PFSK-1 (cell line): ENCODE results near the gene CACNA1C.

Experiments used
- FOXP2 ChIP-seq: optimal IDR thresholded peaks from 2 replicates; pipeline ENCODE3; 2011; ENCODE audit warnings: borderline replicate concordance, control low read depth, inconsistent platforms; ENCODE audit not compliant: insufficient read depth; ENCODE audit errors: extremely low read length, extremely low read depth
- POLR2AphosphoS5 ChIP-seq: IDR thresholded peaks from 2 replicates; pipeline ENCODE4 v1.6.1; 2012; ENCODE audit warnings: low read depth, mild to moderate bottlenecking, control low read depth, low read length, moderate library complexity
- REST ChIP-seq, 2 experiments: IDR thresholded peaks; 2 replicates each; pipeline versions ENCODE4 v1.6.1 to v1.8.0; 2011 to 2012; ENCODE audit warnings: low read depth in 2 of 2, low read length in 2 of 2, control low read depth in 1 of 2, inconsistent platforms in 1 of 2, mild to moderate bottlenecking in 1 of 2, moderate library complexity in 1 of 2; ENCODE audit not compliant: insufficient read depth in 1 of 2
- SIN3A ChIP-seq: IDR thresholded peaks from 2 replicates; pipeline ENCODE4 v1.6.1; 2012; ENCODE audit warnings: mild to moderate bottlenecking, low read length, moderate library complexity, borderline replicate concordance; ENCODE audit not compliant: insufficient read depth
- TAF1 ChIP-seq: IDR thresholded peaks from 2 replicates; pipeline ENCODE4 v1.6.1; 2012; ENCODE audit warnings: low read length, control low read depth, borderline replicate concordance; ENCODE audit not compliant: insufficient read depth

The CACNA1C gene

GRCh38 chr12:2271961-2272360, 219.2 kb downstream of the CACNA1C start:
- no peak for TF ChIP-seq REST (IDR thresholded peaks at IDR 0.05; ENCODE audit: insufficient read depth in 1 of 2, low read depth in 2 of 2, low read length in 2 of 2)
- no peak for TF ChIP-seq SIN3A
- TF ChIP-seq POLR2AphosphoS5, result no peak
- TF ChIP-seq FOXP2, result no peak
- TF ChIP-seq TAF1, result no peak

GRCh38 chr12:2273288-2273687, 220.5 kb downstream of the CACNA1C start:
- no peak for TF ChIP-seq POLR2AphosphoS5
- TF ChIP-seq FOXP2, result no peak
- no peak for TF ChIP-seq TAF1
- no peak for TF ChIP-seq REST (IDR thresholded peaks at IDR 0.05; ENCODE audit: insufficient read depth in 1 of 2, low read depth in 2 of 2, low read length in 2 of 2)
- no peak for TF ChIP-seq SIN3A

GRCh38 chr12:2273751-2274150, 221.0 kb downstream of the CACNA1C start:
- TF ChIP-seq FOXP2 (no peak), SIN3A (no peak), TAF1 (no peak), POLR2AphosphoS5 (no peak), REST (IDR thresholded peaks at IDR 0.05; ENCODE audit: insufficient read depth in 1 of 2, low read depth in 2 of 2, low read length in 2 of 2) (no peak)

GRCh38 chr12:2274733-2275132, 221.9 kb downstream of the CACNA1C start:
- TF ChIP-seq FOXP2 (no peak), REST (IDR thresholded peaks at IDR 0.05; ENCODE audit: insufficient read depth in 1 of 2, low read depth in 2 of 2, low read length in 2 of 2) (no peak), SIN3A (no peak), POLR2AphosphoS5 (no peak), TAF1 (no peak)

- TF ChIP-seq TAF1, result no peak
- no peak for TF ChIP-seq POLR2AphosphoS5
- no peak for TF ChIP-seq FOXP2
- TF ChIP-seq SIN3A, result no peak
- TF ChIP-seq REST (IDR thresholded peaks at IDR 0.05; ENCODE audit: insufficient read depth in 1 of 2, low read depth in 2 of 2, low read length in 2 of 2), result no peak
These were observed 223.7 kb downstream of the CACNA1C start for GRCh38 chr12:2276288-2277033.
